HEK293 (cell line): ENCODE data around the gene PER1.

ENCODE experiments used
- CTCF ChIA-PET: fragments of 350-600 bp; formaldehyde crosslinking; extraction: SDS; loops from one replicate; lab custom pipeline; 2021; ENCODE audit warnings: antibody characterized with exemption; lab: Yijun Ruan, JAX
- POLR2A ChIA-PET: fragments of 300-600 bp; formaldehyde crosslinking; extraction: SDS; loops from one replicate; lab custom pipeline; 2020; ENCODE audit warnings: antibody characterized with exemption, inconsistent platforms; lab: Yijun Ruan, JAX
- H3K27ac ChIP-seq: fragments of 200-500 bp; sonication (Bioruptor generic); 2 replicates; pipeline ENCODE4 v1.5.1; 2014; ENCODE audit warnings: low read depth, low read length, control low read depth, inconsistent platforms; ENCODE audit errors: extremely low read depth
- H3K36me3 ChIP-seq, 2 experiments: fragments of 200-500 bp in 1 of 2; sonication (Bioruptor generic) in 1 of 2; 1 replicate in 1 of 2; 2 replicates in 1 of 2; pipeline ENCODE4 v1.5.1; 2014 to 2017; ENCODE audit warnings: inconsistent platforms in 2 of 2, low read length in 2 of 2; ENCODE audit not compliant: control insufficient read depth in 2 of 2, insufficient read depth in 1 of 2
- H3K4me1 ChIP-seq: fragments of 200-500 bp; sonication (Bioruptor generic); 2 replicates; pipeline ENCODE4 v1.5.1; 2014; ENCODE audit warnings: mild to moderate bottlenecking, low read length, inconsistent platforms; ENCODE audit not compliant: control insufficient read depth, insufficient read depth
- H3K4me3 ChIP-seq: 2 replicates; pipeline ENCODE4 v1.5.1; 2011; ENCODE audit warnings: low read depth, mild to moderate bottlenecking, control low read depth, low read length, moderate library complexity
- H3K9me3 ChIP-seq: fragments of 200-500 bp; sonication (Bioruptor generic); 2 replicates; pipeline ENCODE4 v1.5.1; 2014; ENCODE audit warnings: low read depth, low read length, inconsistent platforms; ENCODE audit not compliant: control insufficient read depth, insufficient read depth
- EGR2 ChIP-seq: fragments of 450-650 bp; formaldehyde crosslinking; IDR thresholded peaks from 2 replicates; pipeline ENCODE4 v1.5.1; 2016; ENCODE audit warnings: low read depth, missing biosample characterization, missing genetic modification characterization
- GLIS2 ChIP-seq: fragments of 450-650 bp; formaldehyde crosslinking; IDR thresholded peaks from 2 replicates; pipeline ENCODE4 v1.5.1; 2016; ENCODE audit warnings: missing biosample characterization, missing genetic modification characterization
- HOXA7 ChIP-seq: sonication (generic); formaldehyde crosslinking; IDR thresholded peaks from 2 replicates; pipeline ENCODE4 v1.8.1; 2022; ENCODE audit warnings: missing genetic modification reagents, borderline replicate concordance
- KLF10 ChIP-seq: fragments of 450-650 bp; IDR thresholded peaks from 2 replicates; pipeline ENCODE4 v1.5.1; 2018; ENCODE audit warnings: missing biosample characterization, mild to moderate bottlenecking, missing genetic modification characterization
- SETDB1 ChIP-seq: IDR thresholded peaks from one replicate; pipeline ENCODE4 v1.6.1; 2017; ENCODE audit warnings: mild to moderate bottlenecking, low read length, moderate library complexity, mixed read lengths; ENCODE audit not compliant: insufficient read length
- SP3 ChIP-seq: fragments of 450-650 bp; formaldehyde crosslinking; IDR thresholded peaks from 2 replicates; pipeline ENCODE4 v1.5.1; 2016; ENCODE audit warnings: missing biosample characterization, missing genetic modification characterization
- SP7 ChIP-seq: fragments of 450-650 bp; formaldehyde crosslinking; IDR thresholded peaks from 2 replicates; pipeline ENCODE4 v1.5.1; 2016; ENCODE audit warnings: missing biosample characterization, missing genetic modification characterization
- WT1 ChIP-seq: fragments of 450-650 bp; formaldehyde crosslinking; IDR thresholded peaks from 2 replicates; pipeline ENCODE4 v1.5.1; 2016; ENCODE audit warnings: missing biosample characterization, missing genetic modification characterization
- YY1 ChIP-seq: fragments of 450-650 bp; formaldehyde crosslinking; IDR thresholded peaks from 2 replicates; pipeline ENCODE4 v1.5.1; 2018; ENCODE audit warnings: missing biosample characterization, missing genetic modification characterization
- ZBTB1 ChIP-seq: fragments of 450-650 bp; formaldehyde crosslinking; IDR thresholded peaks from 2 replicates; pipeline ENCODE4 v1.5.1; 2016; ENCODE audit warnings: missing biosample characterization, missing genetic modification characterization
- ZBTB7A ChIP-seq: fragments of 450-650 bp; formaldehyde crosslinking; IDR thresholded peaks from 2 replicates; pipeline ENCODE4 v1.5.1; 2016; ENCODE audit warnings: low read depth, missing biosample characterization, missing genetic modification characterization
- ZFHX2 ChIP-seq: fragments of 450-650 bp; formaldehyde crosslinking; conservative IDR thresholded peaks from 2 replicates; pipeline ENCODE4 v1.5.1; 2016; ENCODE audit warnings: missing biosample characterization, missing genetic modification characterization
- ZNF114 ChIP-seq: fragments of 450-650 bp; formaldehyde crosslinking; IDR thresholded peaks from 2 replicates; pipeline ENCODE4 v1.5.0; 2017; ENCODE audit warnings: missing biosample characterization, missing genetic modification characterization
- ZNF146 ChIP-seq: fragments of 450-650 bp; formaldehyde crosslinking; IDR thresholded peaks from 2 replicates; pipeline ENCODE4 v1.5.1; 2016; ENCODE audit warnings: missing biosample characterization, missing genetic modification characterization
- ZNF184 ChIP-seq: fragments of 450-650 bp; IDR thresholded peaks from 2 replicates; pipeline ENCODE4 v1.5.1; 2018; ENCODE audit warnings: missing biosample characterization, mild to moderate bottlenecking, missing genetic modification characterization
- ZNF211 ChIP-seq: fragments of 450-650 bp; formaldehyde crosslinking; IDR thresholded peaks from 2 replicates; pipeline ENCODE4 v1.5.1; 2016; ENCODE audit warnings: low read depth, missing biosample characterization, missing genetic modification characterization
- ZNF221 ChIP-seq: fragments of 450-650 bp; formaldehyde crosslinking; IDR thresholded peaks from 2 replicates; pipeline ENCODE4 v1.5.1; 2017; ENCODE audit warnings: missing biosample characterization, missing genetic modification characterization, borderline replicate concordance
- ZNF23 ChIP-seq: fragments of 450-650 bp; formaldehyde crosslinking; IDR thresholded peaks from 2 replicates; pipeline ENCODE4 v1.5.1; 2016; ENCODE audit warnings: missing biosample characterization, missing genetic modification characterization, borderline replicate concordance
- ZNF324 ChIP-seq: fragments of 450-650 bp; formaldehyde crosslinking; IDR thresholded peaks from 2 replicates; pipeline ENCODE4 v1.5.1; 2016; ENCODE audit warnings: missing biosample characterization, missing genetic modification characterization
- ZNF341 ChIP-seq: fragments of 450-650 bp; formaldehyde crosslinking; IDR thresholded peaks from 2 replicates; pipeline ENCODE4; 2016; ENCODE audit warnings: low read depth, missing biosample characterization, missing genetic modification characterization
- ZNF670 ChIP-seq: fragments of 450-650 bp; formaldehyde crosslinking; IDR thresholded peaks from 2 replicates; pipeline ENCODE4 v1.5.1; 2016; ENCODE audit warnings: missing biosample characterization, missing genetic modification characterization, low read depth
- TF ChIP-seq, protein P1 (sequence below): fragments of 450-650 bp; formaldehyde crosslinking; IDR thresholded peaks from 2 replicates; pipeline ENCODE4 v1.5.1; 2016; ENCODE audit warnings: missing biosample characterization, missing genetic modification characterization
- TF ChIP-seq, protein P2 (sequence below): fragments of 450-650 bp; formaldehyde crosslinking; IDR thresholded peaks from 2 replicates; pipeline ENCODE4 v1.5.1; 2017; ENCODE audit warnings: missing biosample characterization, missing genetic modification characterization
- TF ChIP-seq, protein P3 (sequence below): fragments of 450-650 bp; IDR thresholded peaks from 2 replicates; pipeline ENCODE4 v1.5.1; 2018; ENCODE audit warnings: missing biosample characterization, mild to moderate bottlenecking, missing genetic modification characterization
- TF ChIP-seq, protein P4 (sequence below): fragments of 450-650 bp; formaldehyde crosslinking; optimal IDR thresholded peaks from 2 replicates; pipeline ENCODE3; 2016; ENCODE audit warnings: missing biosample characterization, mild to moderate bottlenecking, missing genetic modification characterization
- TF ChIP-seq, protein P5 (sequence below): fragments of 450-650 bp; formaldehyde crosslinking; IDR thresholded peaks from 2 replicates; pipeline ENCODE4 v1.5.1; 2016; ENCODE audit warnings: missing biosample characterization, missing genetic modification characterization

The PER1 gene

DNA sequence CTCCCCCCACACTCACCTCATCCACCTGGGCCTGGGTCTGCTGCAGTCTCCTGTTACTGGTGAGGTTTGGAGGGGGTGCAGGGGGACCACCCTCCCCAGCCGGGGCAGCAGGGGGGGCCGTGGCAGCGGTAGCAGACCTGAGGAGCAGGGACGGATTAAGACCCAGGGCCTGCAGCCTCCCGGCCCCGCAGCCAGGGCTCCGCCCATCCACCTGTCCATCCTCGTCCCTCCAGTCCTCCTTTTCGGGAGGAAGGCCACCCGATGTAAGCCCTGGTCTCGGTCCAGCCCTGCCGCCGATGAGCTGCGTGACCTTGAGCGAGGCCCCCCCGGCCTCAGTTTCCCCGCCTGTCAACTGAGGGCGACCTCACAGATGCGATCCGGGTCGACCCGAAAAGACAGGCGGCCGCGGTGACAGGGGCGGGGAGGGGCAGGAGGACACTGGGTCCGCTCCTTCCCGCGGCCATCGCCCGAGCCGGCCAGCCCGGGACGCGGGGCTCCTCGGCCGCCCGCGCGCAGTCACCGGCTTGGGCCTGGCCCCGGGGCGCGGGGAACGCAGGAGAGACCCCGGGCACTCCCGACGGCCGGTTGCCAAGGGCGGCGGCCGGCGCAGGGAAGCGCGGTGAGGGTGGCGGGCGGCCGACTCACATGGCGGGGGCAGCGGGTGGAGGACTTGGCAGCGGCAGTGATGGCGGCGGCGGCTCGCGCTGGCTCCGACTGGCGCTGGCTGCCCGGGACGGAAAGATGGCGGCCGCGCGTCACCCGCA is 10.2 kb upstream of the PER1 start, which contains the start of gene VAMP2:
TSS of gene VAMP2 (minus strand) at position 716 of the 764 bp plus-strand sequence. CDS start at position 647, 69 bp downstream.
- H3K9me3 ChIP-seq: no peaks in the 10 kb centered on the region
- peaks cover 24% of the 10 kb centered on the region for H3K4me1 ChIP-seq
- H3K36me3 ChIP-seq: peaks cover 15 to 34% of the 10 kb centered on the region in 2 experiments; a peak in 2 of 3 replicates
- CTCF ChIA-PET: no interaction called here
- peak within 1 kb of the TSS; percentile 96 for H3K27ac ChIP-seq
- POLR2A ChIA-PET: interaction anchor here (0.6 to 1.6 kb wide), 3 partner anchors 9 to 31 kb away, joined by 4 to 7 read pairs (median 4); no protein-coding TSS in a partner anchor
- peak within 1 kb of the TSS; percentile 89 for H3K4me3 ChIP-seq
- TF ChIP-seq ZBTB1 (tag by site-specific recombination) (no peak), ZNF341 (tag by site-specific recombination) (peak; percentile 39; the same call in 1 of the 2 replicates), EGR2 (peak; percentile 36; the same call in 1 of the 2 replicates), ZFHX2 (tag by site-specific recombination) (0 out of 2 replicates have a peak, but pooled peaks have one; percentile 47), ZNF670 (no peak), SETDB1 (no peak), YY1 (tag by site-specific recombination) (peak; percentile 78; the same call in 1 of the 2 replicates), ZNF23 (tag by site-specific recombination) (no peak), ZNF184 (tag by site-specific recombination) (no peak), GLIS2 (peak; percentile 46; the same call in 1 of the 2 replicates), SP3 (tag by site-specific recombination) (peak; percentile 64), WT1 (tag by site-specific recombination) (0 out of 2 replicates have a peak, but pooled peaks have one; percentile 5), HOXA7 (CRISPR knock-in tag) (no peak; the same call in 1 of the 2 replicates), ZNF114 (tag by site-specific recombination) (no peak), SP7 (tag by site-specific recombination) (no peak), ZNF221 (no peak), ZBTB7A (tag by site-specific recombination) (peak; percentile 58; the same call in 1 of the 2 replicates), ZNF324 (tag by site-specific recombination) (no peak), ZNF146 (tag by site-specific recombination) (no peak), ZNF211 (tag by site-specific recombination) (no peak), KLF10 (tag by site-specific recombination) (peak; percentile 68; the same call in 1 of the 2 replicates)
- TF ChIP-seq, protein P1, sequence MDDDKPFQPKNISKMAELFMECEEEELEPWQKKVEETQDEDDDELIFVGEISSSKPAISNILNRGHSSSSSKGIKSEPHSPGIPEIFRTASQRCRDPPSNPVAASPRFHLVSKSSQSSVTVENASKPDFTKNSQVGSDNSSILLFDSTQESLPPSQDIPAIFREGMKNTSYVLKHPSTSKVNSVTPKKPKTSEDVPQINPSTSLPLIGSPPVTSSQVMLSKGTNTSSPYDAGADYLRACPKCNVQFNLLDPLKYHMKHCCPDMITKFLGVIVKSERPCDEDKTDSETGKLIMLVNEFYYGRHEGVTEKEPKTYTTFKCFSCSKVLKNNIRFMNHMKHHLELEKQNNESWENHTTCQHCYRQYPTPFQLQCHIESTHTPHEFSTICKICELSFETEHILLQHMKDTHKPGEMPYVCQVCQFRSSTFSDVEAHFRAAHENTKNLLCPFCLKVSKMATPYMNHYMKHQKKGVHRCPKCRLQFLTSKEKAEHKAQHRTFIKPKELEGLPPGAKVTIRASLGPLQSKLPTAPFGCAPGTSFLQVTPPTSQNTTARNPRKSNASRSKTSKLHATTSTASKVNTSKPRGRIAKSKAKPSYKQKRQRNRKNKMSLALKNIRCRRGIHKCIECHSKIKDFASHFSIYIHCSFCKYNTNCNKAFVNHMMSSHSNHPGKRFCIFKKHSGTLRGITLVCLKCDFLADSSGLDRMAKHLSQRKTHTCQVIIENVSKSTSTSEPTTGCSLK: no peak
- TF ChIP-seq, protein P2, sequence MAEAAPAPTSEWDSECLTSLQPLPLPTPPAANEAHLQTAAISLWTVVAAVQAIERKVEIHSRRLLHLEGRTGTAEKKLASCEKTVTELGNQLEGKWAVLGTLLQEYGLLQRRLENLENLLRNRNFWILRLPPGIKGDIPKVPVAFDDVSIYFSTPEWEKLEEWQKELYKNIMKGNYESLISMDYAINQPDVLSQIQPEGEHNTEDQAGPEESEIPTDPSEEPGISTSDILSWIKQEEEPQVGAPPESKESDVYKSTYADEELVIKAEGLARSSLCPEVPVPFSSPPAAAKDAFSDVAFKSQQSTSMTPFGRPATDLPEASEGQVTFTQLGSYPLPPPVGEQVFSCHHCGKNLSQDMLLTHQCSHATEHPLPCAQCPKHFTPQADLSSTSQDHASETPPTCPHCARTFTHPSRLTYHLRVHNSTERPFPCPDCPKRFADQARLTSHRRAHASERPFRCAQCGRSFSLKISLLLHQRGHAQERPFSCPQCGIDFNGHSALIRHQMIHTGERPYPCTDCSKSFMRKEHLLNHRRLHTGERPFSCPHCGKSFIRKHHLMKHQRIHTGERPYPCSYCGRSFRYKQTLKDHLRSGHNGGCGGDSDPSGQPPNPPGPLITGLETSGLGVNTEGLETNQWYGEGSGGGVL (tag by site-specific recombination): peak; percentile 37; the same call in 1 of the 2 replicates
- TF ChIP-seq, protein P3, sequence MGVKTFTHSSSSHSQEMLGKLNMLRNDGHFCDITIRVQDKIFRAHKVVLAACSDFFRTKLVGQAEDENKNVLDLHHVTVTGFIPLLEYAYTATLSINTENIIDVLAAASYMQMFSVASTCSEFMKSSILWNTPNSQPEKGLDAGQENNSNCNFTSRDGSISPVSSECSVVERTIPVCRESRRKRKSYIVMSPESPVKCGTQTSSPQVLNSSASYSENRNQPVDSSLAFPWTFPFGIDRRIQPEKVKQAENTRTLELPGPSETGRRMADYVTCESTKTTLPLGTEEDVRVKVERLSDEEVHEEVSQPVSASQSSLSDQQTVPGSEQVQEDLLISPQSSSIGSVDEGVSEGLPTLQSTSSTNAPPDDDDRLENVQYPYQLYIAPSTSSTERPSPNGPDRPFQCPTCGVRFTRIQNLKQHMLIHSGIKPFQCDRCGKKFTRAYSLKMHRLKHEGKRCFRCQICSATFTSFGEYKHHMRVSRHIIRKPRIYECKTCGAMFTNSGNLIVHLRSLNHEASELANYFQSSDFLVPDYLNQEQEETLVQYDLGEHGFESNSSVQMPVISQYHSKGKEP: peak; percentile 35; the same call in 1 of the 2 replicates
- TF ChIP-seq, protein P4, sequence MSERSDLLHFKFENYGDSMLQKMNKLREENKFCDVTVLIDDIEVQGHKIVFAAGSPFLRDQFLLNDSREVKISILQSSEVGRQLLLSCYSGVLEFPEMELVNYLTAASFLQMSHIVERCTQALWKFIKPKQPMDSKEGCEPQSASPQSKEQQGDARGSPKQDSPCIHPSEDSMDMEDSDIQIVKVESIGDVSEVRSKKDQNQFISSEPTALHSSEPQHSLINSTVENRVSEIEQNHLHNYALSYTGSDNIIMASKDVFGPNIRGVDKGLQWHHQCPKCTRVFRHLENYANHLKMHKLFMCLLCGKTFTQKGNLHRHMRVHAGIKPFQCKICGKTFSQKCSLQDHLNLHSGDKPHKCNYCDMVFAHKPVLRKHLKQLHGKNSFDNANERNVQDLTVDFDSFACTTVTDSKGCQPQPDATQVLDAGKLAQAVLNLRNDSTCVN: peak; percentile 45
- TF ChIP-seq, protein P5, sequence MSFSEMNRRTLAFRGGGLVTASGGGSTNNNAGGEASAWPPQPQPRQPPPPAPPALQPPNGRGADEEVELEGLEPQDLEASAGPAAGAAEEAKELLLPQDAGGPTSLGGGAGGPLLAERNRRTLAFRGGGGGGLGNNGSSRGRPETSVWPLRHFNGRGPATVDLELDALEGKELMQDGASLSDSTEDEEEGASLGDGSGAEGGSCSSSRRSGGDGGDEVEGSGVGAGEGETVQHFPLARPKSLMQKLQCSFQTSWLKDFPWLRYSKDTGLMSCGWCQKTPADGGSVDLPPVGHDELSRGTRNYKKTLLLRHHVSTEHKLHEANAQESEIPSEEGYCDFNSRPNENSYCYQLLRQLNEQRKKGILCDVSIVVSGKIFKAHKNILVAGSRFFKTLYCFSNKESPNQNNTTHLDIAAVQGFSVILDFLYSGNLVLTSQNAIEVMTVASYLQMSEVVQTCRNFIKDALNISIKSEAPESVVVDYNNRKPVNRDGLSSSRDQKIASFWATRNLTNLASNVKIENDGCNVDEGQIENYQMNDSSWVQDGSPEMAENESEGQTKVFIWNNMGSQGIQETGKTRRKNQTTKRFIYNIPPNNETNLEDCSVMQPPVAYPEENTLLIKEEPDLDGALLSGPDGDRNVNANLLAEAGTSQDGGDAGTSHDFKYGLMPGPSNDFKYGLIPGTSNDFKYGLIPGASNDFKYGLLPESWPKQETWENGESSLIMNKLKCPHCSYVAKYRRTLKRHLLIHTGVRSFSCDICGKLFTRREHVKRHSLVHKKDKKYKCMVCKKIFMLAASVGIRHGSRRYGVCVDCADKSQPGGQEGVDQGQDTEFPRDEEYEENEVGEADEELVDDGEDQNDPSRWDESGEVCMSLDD (tag by site-specific recombination): 0 out of 2 replicates have a peak, but pooled peaks have one; percentile 45
